Esophagus (tissue), 2 donors: ENCODE measurements around the gene CCDC40. TPM values are rescaled to one million over a fixed set of nuclear protein-coding genes. Genes with fewer than 3 reads are reported as not detected.

ENCODE experiments used
- H3K27ac ChIP-seq, 2 donors: one replicate each; pipeline ENCODE4 v1.5.1; 2013; ENCODE audit warnings: low read depth in 2 of 2, mild to moderate bottlenecking in 2 of 2, inconsistent platforms in 1 of 2, low read length in 1 of 2, moderate library complexity in 1 of 2
- H3K27me3 ChIP-seq, 2 donors: one replicate each; pipeline ENCODE4 v1.6.1; 2013; ENCODE audit warnings: low read length in 2 of 2, control low read depth in 1 of 2, mild to moderate bottlenecking in 1 of 2; ENCODE audit not compliant: insufficient read depth in 2 of 2, control insufficient read depth in 1 of 2
- H3K36me3 ChIP-seq, 2 donors: one replicate each; pipeline ENCODE4 v1.6.1; 2013; ENCODE audit warnings: low read length in 1 of 2; ENCODE audit not compliant: control insufficient read depth in 2 of 2, insufficient read depth in 2 of 2
- H3K4me1 ChIP-seq, 2 donors: one replicate each; pipeline ENCODE4 v1.6.1; 2013; ENCODE audit warnings: low read length in 1 of 2; ENCODE audit not compliant: control insufficient read depth in 2 of 2, insufficient read depth in 2 of 2
- H3K4me3 ChIP-seq, 2 donors: one replicate each; pipeline ENCODE4 v1.5.1; 2013; ENCODE audit warnings: low read length in 2 of 2, mild to moderate bottlenecking in 2 of 2, low read depth in 1 of 2, moderate library complexity in 1 of 2
- H3K9me3 ChIP-seq, 2 donors: one replicate each; pipeline ENCODE4 v1.6.1; 2013; ENCODE audit warnings: mild to moderate bottlenecking in 2 of 2, low read depth in 1 of 2, low read length in 1 of 2, moderate library complexity in 1 of 2; ENCODE audit not compliant: control insufficient read depth in 2 of 2, insufficient read depth in 1 of 2
- WGBS, 2 donors: extraction: QIAGEN DNeasy Blood & Tissue Kit; methylation state at CpG; one replicate each; pipeline ENCODE4 v1.1.7; 2013; 5-methylcytosine and 5-hydroxymethylcytosine counted together
- polyA plus RNA-seq, 2 donors: library from polyadenylated mRNA; stranded (reverse); fragments of 200-250 nt; gene quantifications; one replicate each; pipeline ENCODE4 v1.2.3, GENCODE V29; 2013
- donor health status: healthy with polysubstance abuse.
- donor health status: Bipolar disorder and iron deficiency.

CCDC40 gene
- polyA plus RNA-seq, 2 donors, result 0.48 to 1.3 TPM

DNA sequence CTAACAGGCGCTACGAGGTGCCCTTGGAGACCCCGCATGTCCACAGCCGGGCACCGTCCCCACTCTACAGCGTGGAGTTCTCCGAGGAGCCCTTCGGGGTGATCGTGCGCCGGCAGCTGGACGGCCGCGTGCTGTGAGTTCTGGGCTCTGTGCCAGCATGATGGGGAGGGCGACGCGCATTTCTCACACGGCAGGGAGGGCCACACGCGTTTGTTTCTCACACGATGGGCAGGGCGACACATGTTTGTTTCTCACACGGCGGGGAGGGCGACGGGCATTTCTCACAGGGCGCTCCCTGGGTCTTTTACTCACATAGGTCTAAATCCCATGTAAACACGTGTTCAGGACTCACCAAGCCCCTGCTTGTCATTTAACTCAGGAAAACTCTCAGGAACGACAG is 69.3 kb downstream of the CCDC40 start:
- Histone ChIP-seq H3K27ac (no peak overlapping the region), H3K36me3 (no peaks in the 10 kb centered on the region), H3K4me1 (peaks cover 7 to 27% of the 10 kb centered on the region in 2 donors), H3K9me3 (no peaks in the 10 kb centered on the region), H3K27me3 (no peaks in the 10 kb centered on the region), H3K4me3 (no peak overlapping the region)
- 33 to 35% methylated on average over 29 of the region's 29 CpGs for WGBS, 2 donors

DNA sequence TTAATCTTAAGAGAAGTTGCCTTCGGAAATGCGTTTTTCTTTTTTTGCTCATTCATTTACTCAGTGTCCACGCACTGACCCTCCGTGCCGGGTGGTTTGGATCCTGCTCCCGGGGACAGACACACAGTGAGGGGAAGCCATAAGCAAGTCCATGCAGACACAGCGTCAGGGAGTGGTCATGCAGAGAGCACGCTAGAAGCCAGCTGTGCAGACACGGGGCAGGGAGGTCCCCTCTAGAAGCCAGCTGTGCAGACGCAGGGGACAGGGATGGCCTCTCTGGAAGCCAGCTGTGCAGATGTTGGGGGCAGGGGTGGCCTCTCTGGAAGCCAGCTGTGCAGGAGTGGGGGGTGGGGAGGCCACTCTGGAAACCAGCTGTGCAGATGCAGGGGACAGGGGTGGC is 69.7 kb downstream of the CCDC40 start:
- Histone ChIP-seq H3K4me3 (no peak overlapping the region), H3K27ac (no peak overlapping the region), H3K27me3 (no peaks in the 10 kb centered on the region), H3K9me3 (no peaks in the 10 kb centered on the region), H3K36me3 (no peaks in the 10 kb centered on the region), H3K4me1 (peaks cover 7 to 27% of the 10 kb centered on the region in 2 donors)
- 43% methylated on average over 10 of the region's 10 CpGs for WGBS, 2 donors

DNA sequence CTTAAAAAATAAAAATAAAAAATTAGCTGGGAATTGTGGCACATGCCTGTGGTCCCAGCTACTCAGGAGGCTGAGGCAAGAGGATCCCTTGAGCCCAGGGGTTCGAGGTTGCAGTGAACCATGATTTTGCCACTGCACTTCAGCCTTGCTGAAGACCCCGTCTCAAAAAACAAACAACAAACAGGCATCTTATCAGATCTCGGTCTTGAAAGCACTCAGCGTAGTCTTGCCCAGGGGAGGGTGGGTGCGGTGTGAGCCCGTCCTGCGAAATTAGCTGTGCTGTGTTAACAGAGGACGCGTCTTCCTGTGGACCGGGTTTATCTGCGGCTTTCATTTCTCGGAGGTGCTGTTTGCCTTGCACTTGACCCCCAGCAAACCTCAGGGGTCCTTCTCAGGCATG is 70.3 kb downstream of the CCDC40 start:
- peaks cover 7 to 25% of the 10 kb centered on the region in 2 donors for H3K4me1 ChIP-seq
- 89 to 91% methylated on average over 12 of the region's 12 CpGs for WGBS, 2 donors

DNA sequence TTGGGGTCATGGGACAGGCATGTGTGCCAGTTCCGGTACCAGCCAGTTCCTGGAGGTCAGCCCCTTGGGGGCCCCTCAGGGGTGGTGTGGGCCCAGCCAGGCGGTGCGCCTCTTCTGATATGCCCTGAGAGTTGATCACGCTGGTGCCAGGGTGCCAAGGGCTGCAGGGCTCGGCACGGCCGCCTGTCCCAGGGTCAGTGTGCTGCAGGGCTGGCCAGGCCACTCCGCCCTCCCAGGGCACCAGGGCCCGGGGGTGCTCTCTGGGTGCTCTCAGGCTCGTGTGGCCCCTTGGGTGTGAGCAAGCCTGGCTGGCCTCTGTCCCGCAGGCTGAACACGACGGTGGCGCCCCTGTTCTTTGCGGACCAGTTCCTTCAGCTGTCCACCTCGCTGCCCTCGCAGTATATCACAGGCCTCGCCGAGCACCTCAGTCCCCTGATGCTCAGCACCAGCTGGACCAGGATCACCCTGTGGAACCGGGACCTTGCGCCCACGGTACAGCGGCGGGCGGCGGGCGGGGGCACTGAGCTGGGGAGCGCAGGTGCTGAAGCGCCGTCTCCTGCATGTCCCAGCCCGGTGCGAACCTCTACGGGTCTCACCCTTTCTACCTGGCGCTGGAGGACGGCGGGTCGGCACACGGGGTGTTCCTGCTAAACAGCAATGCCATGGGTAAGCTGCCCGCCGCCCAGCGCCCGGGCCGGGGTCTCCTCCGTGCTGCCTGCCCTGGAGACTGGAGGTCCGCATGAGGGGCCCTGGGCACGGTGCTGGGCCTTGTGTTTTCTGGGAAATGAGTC is 71.0 kb downstream of the CCDC40 start:
- WGBS, 2 donors, result 92 to 93% methylated on average over 46 of the region's 46 CpGs
- Histone ChIP-seq H3K9me3 (no peaks in the 10 kb centered on the region), H3K4me1 (peaks cover 7 to 19% of the 10 kb centered on the region in 2 donors), H3K27me3 (no peaks in the 10 kb centered on the region), H3K27ac (no peak overlapping the region), H3K4me3 (no peak overlapping the region), H3K36me3 (no peaks in the 10 kb centered on the region)

More for the DNA sequence above, 70.3 kb downstream of the CCDC40 start:
- Histone ChIP-seq H3K9me3 (no peaks in the 10 kb centered on the region), H3K27me3 (no peaks in the 10 kb centered on the region), H3K4me3 (no peak overlapping the region), H3K36me3 (no peaks in the 10 kb centered on the region), H3K27ac (no peak overlapping the region)

DNA sequence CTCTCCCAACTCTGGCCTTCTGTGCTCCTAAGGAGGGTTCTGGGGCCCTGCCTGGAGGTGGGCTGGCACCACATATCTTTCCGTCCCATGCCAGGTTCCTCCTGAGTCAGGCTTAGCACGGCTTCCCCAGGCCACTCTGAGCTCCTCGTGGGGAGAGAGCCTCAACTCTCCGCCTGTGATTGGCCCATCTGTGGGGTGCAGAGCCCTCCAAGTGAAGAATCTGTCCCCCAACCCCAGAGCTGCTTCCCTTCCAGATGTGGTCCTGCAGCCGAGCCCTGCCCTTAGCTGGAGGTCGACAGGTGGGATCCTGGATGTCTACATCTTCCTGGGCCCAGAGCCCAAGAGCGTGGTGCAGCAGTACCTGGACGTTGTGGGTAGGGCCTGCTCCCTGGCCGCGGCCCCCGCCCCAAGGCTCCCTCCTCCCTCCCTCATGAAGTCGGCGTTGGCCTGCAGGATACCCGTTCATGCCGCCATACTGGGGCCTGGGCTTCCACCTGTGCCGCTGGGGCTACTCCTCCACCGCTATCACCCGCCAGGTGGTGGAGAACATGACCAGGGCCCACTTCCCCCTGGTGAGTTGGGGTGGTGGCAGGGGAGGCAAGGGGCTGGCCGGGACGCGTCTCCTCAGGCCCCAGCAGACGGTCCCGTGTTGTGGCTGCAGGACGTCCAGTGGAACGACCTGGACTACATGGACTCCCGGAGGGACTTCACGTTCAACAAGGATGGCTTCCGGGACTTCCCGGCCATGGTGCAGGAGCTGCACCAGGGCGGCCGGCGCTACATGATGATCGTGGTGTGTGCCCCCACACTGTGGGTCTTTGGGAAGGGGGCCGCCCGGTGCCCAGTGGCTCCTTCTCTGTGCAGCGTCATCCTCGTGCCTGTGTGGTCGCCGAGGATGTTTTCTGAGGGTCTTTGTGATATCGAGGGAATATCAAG is 71.9 kb downstream of the CCDC40 start:
- 89 to 93% methylated on average over 38 to 40 of the region's 40 CpGs for WGBS, 2 donors
- H3K36me3 ChIP-seq, result no peaks in the 10 kb centered on the region

DNA sequence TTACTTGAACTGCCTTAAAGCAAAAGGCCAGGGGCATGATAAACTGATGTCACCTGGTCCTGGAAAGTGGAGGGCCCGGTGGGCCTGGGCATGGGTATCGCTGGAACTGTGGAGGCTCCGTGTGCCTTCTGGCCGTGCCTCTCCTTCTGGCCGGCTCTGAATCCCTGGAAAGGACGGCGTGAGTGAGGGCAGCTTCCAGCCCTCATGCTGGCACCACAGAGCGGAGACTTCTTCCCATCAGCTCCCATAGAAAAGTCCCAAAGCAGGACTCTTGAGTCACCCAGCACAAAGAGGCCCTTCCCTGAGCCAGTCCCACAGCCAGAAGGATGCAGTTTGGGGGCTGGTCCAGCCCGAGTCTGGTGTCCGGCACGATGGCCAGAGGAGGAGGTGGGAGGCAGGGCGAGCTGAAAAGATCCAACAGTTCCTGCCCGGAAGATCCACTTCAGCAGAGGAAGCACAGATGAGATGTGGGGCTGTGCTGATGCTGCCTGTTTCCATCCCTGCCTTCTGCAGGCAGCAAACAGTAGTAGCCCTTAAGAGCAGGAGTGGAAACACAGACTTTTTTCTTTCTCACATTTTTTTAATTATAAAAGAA is 72.7 kb downstream of the CCDC40 start:
- Histone ChIP-seq H3K27ac (peak overlapping the region in 1 of 2 donors; percentile 16), H3K4me1 (peaks cover 7 to 15% of the 10 kb centered on the region in 2 donors), H3K36me3 (no peaks in the 10 kb centered on the region), H3K27me3 (no peaks in the 10 kb centered on the region), H3K4me3 (no peak overlapping the region), H3K9me3 (no peaks in the 10 kb centered on the region)
- WGBS, 2 donors, result 71% methylated on average over 13 of the region's 13 CpGs

More for the DNA sequence above, 71.9 kb downstream of the CCDC40 start:
- Histone ChIP-seq H3K4me3 (no peak overlapping the region), H3K27me3 (no peaks in the 10 kb centered on the region), H3K4me1 (peaks cover 7 to 14% of the 10 kb centered on the region in 2 donors), H3K27ac (no peak overlapping the region), H3K9me3 (no peaks in the 10 kb centered on the region)

DNA sequence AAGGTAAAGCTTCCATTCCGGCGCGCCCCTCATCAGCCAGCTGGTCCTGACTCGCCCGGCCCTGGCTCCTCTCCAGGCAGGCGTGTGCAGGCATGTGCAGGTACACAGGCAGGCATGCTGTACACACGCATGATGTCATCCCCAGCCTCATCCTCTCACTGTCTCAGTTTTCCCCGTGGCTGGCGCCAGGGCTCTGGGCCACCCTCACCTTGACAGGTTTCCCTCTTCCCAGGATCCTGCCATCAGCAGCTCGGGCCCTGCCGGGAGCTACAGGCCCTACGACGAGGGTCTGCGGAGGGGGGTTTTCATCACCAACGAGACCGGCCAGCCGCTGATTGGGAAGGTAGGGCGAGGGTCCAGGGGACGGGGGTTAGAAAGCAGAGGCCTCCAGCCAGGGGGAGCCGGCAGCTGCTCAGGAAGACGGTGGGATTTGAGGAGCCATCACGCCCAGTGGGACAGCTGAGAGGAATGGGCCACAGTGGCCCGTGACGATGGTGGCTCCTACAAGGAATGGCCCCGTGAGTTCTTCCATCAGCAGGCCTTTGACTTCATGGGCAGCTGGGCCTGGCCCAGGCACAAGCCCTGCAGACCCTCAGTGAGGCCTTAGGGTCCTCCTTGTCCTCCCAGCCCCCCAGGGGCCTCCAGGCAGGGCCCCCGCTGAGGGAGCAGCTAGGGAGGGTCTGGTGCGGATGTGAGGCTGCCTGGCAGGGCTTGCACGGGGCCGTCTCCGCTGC is 73.4 kb downstream of the CCDC40 start:
- Histone ChIP-seq H3K4me1 (peaks cover 3 to 10% of the 10 kb centered on the region in 2 donors), H3K27me3 (no peaks in the 10 kb centered on the region), H3K36me3 (no peaks in the 10 kb centered on the region), H3K9me3 (no peaks in the 10 kb centered on the region), H3K27ac (no peak overlapping the region), H3K4me3 (no peak overlapping the region)
- 67 to 82% methylated on average over 29 to 30 of the region's 30 CpGs for WGBS, 2 donors

DNA sequence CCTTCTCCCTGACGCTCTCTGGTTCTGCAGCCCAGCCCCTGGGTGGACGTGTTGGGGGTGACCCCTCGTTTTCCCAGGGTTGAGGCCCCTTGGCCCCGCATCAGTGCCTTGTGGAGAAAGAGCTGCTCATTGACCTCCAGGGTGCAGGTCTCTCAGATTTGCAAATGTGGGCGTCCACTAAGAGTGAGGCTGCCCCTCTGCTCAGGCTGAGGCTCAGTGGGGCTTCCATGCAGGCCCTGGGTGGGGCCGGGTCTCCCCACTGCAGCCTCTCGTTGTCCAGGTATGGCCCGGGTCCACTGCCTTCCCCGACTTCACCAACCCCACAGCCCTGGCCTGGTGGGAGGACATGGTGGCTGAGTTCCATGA is 74.0 kb downstream of the CCDC40 start:
- no peak overlapping the region for H3K27ac ChIP-seq
- 77 to 87% methylated on average over 8 to 9 of the region's 9 CpGs for WGBS, 2 donors

More for the DNA sequence above, 74.0 kb downstream of the CCDC40 start:
- no peaks in the 10 kb centered on the region for H3K27me3 ChIP-seq
- H3K9me3 ChIP-seq, result no peaks in the 10 kb centered on the region
- peaks cover 3 to 10% of the 10 kb centered on the region in 2 donors for H3K4me1 ChIP-seq
- no peak overlapping the region for H3K4me3 ChIP-seq
- no peaks in the 10 kb centered on the region for H3K36me3 ChIP-seq
